OCI-LY3 (cell line): Measurements from ENCODE around the gene RGMA.

Source experiments
- H2AFZ ChIP-seq: fragments of 200-600, 300-600 bp; shearing (Covaris generic); 2 replicates; pipeline ENCODE4 v1.6.0; 2014; ENCODE audit warnings: antibody characterized with exemption, low read depth, low read length
- H3K27ac ChIP-seq: fragments of 200-600, 300-600 bp; sonication (generic); 2 replicates; pipeline ENCODE4 v1.5.1; 2014; ENCODE audit warnings: mild to moderate bottlenecking, low read length, moderate library complexity, mixed read lengths
- H3K27me3 ChIP-seq: fragments of 200-600, 300-600 bp; sonication (generic); 2 replicates; pipeline ENCODE4 v1.6.1; 2014; ENCODE audit warnings: low read depth, low read length, mixed read lengths
- H3K36me3 ChIP-seq: fragments of 200-600, 300-600 bp; sonication (generic); replicated peaks from 2 replicates; pipeline ENCODE3; 2014; ENCODE audit warnings: low read depth, low read length, mixed read lengths
- H3K4me1 ChIP-seq: fragments of 300-600, 200-600 bp; sonication (generic); 2 replicates; pipeline ENCODE4 v1.6.1; 2014; ENCODE audit warnings: low read length, mixed read lengths
- H3K4me2 ChIP-seq: fragments of 200-600, 300-600 bp; sonication (generic); 2 replicates; pipeline ENCODE4 v1.6.1; 2014; ENCODE audit warnings: low read length, mixed read lengths
- H3K4me3 ChIP-seq: fragments of 300-600, 200-600 bp; sonication (generic); 2 replicates; pipeline ENCODE4 v1.5.1; 2014; ENCODE audit warnings: antibody characterized with exemption, mild to moderate bottlenecking, low read length, moderate library complexity
- H3K79me2 ChIP-seq: fragments of 300-600, 200-600 bp; shearing (Covaris generic); 2 replicates; pipeline ENCODE4 v1.6.1; 2014; ENCODE audit warnings: mild to moderate bottlenecking, low read length, mixed read lengths
- H3K9ac ChIP-seq: fragments of 300-600, 200-600 bp; shearing (Covaris generic); 2 replicates; pipeline ENCODE4 v1.6.0; 2014; ENCODE audit warnings: mild to moderate bottlenecking, low read length, moderate library complexity
- H3K9me3 ChIP-seq: fragments of 200-600, 300-600 bp; shearing (Covaris generic); 2 replicates; pipeline ENCODE4 v1.6.1; 2014; ENCODE audit warnings: low read length, mixed read lengths; ENCODE audit not compliant: insufficient read depth
- H4K20me1 ChIP-seq: fragments of 200-600, 300-600 bp; sonication (generic); 2 replicates; pipeline ENCODE4 v1.6.1; 2016; ENCODE audit warnings: low read length, mixed read lengths; ENCODE audit not compliant: insufficient read depth
- EZH2phosphoT487 ChIP-seq: fragments of 200-600 bp; shearing (Covaris generic); IDR thresholded peaks from 2 replicates; pipeline ENCODE4 v1.6.1; 2018; ENCODE audit warnings: antibody characterized with exemption, mixed run types, low read depth
- TF ChIP-seq, protein P1 (sequence below): fragments of 200-600, 300-600 bp; sonication (generic); IDR thresholded peaks from 2 replicates; pipeline ENCODE4 v1.5.1; 2014; ENCODE audit warnings: antibody characterized with exemption, low read length, low read depth

RGMA gene

DNA sequence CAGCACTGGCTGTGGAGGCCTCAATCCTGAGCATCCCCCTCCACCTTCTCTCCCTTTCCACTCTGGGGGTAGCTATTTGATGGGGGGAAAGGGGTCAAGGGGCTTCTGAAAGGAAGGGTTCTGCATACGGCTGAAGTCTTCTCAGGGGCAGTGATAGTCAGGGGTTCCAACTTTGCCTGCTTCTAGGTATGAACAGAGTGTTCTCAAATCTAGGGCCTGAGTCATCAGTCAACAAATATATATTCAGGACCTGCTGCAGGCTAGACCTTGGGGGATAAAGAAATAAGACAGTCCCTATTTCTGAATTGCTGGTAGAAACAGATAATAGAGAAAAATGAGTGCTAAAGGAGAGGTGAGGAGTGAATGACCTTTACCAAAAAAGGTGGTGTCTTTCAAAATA lies 12.8 kb downstream of the RGMA start:
- H3K27ac ChIP-seq = no peak overlapping the region
- no peak overlapping the region for H2AFZ ChIP-seq
- no peaks in the 10 kb centered on the region for H3K36me3 ChIP-seq
- H3K9ac ChIP-seq = no peak overlapping the region
- H3K27me3 ChIP-seq = peaks cover 28% of the 10 kb centered on the region
- no peak overlapping the region for H3K4me2 ChIP-seq
- H3K4me1 ChIP-seq = no peaks in the 10 kb centered on the region
- H4K20me1 ChIP-seq = no peaks in the 10 kb centered on the region
- H3K9me3 ChIP-seq = no peaks in the 10 kb centered on the region
- H3K79me2 ChIP-seq = no peaks in the 10 kb centered on the region
- TF ChIP-seq, protein P1, sequence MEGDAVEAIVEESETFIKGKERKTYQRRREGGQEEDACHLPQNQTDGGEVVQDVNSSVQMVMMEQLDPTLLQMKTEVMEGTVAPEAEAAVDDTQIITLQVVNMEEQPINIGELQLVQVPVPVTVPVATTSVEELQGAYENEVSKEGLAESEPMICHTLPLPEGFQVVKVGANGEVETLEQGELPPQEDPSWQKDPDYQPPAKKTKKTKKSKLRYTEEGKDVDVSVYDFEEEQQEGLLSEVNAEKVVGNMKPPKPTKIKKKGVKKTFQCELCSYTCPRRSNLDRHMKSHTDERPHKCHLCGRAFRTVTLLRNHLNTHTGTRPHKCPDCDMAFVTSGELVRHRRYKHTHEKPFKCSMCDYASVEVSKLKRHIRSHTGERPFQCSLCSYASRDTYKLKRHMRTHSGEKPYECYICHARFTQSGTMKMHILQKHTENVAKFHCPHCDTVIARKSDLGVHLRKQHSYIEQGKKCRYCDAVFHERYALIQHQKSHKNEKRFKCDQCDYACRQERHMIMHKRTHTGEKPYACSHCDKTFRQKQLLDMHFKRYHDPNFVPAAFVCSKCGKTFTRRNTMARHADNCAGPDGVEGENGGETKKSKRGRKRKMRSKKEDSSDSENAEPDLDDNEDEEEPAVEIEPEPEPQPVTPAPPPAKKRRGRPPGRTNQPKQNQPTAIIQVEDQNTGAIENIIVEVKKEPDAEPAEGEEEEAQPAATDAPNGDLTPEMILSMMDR = no peak
- TF ChIP-seq EZH2phosphoT487 = no peak
- no peak overlapping the region for H3K4me3 ChIP-seq

DNA sequence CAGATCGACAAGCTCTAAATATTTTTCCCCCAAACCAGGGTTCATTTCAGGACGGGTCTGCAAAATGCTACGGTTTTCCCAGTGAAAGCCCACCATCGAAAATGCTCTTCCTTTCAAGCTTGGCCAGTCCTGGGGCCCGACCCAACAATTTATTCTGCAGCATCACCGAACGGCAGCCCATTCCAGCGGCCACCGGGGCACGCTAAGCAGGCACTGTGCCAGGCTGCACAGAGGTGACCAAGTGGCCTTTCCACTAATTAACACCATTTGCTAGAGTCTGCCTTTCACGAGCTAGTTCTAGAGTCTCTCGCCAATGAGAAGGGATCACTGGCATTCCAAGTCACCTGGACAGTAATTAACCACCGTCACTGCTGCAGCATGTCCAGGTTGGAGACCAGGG lies 14.4 kb downstream of the RGMA start:
- Histone ChIP-seq H3K9me3 (no peaks in the 10 kb centered on the region), H4K20me1 (no peaks in the 10 kb centered on the region), H3K79me2 (no peaks in the 10 kb centered on the region), H2AFZ (no peak overlapping the region), H3K27me3 (peaks cover 18% of the 10 kb centered on the region), H3K27ac (no peak overlapping the region), H3K4me3 (no peak overlapping the region), H3K36me3 (no peaks in the 10 kb centered on the region), H3K4me1 (no peaks in the 10 kb centered on the region), H3K9ac (no peak overlapping the region), H3K4me2 (no peak overlapping the region)
- no peak for TF ChIP-seq EZH2phosphoT487
- TF ChIP-seq, protein P1 = no peak

DNA sequence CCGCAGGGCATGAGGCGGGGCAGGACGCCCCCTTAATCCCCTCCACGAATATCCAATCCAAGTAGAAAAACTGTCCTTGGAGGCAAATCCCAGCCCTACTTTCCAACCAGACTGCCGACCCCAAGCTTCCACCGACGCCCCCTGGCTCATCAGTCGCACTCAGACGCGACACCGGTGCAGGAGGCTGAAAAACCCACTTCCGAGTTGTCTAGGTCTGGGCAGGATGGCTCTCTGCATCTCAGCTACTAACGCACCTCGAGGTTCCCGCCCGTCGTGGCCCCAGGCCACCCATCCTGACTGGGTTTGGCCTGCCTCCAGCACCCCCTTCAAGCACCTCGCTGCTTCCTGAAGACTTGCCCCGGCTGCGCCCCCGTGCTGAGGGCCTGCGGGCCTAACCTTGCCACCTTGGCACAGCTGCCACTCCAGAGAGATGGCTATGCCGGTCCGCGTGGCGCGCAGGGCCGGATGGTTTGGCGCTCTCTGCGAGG lies 15.5 kb downstream of the RGMA start:
- no peak overlapping the region for H3K4me3 ChIP-seq
- no peak overlapping the region for H3K4me2 ChIP-seq
- no peak for TF ChIP-seq EZH2phosphoT487
- TF ChIP-seq, protein P1 = no peak
- H3K9me3 ChIP-seq = no peaks in the 10 kb centered on the region
- H2AFZ ChIP-seq = no peak overlapping the region
- no peaks in the 10 kb centered on the region for H3K4me1 ChIP-seq
- H3K9ac ChIP-seq = no peak overlapping the region
- H3K27ac ChIP-seq = no peak overlapping the region
- no peaks in the 10 kb centered on the region for H3K36me3 ChIP-seq
- peaks cover 14% of the 10 kb centered on the region for H3K27me3 ChIP-seq
- H4K20me1 ChIP-seq = no peaks in the 10 kb centered on the region
- no peaks in the 10 kb centered on the region for H3K79me2 ChIP-seq

DNA sequence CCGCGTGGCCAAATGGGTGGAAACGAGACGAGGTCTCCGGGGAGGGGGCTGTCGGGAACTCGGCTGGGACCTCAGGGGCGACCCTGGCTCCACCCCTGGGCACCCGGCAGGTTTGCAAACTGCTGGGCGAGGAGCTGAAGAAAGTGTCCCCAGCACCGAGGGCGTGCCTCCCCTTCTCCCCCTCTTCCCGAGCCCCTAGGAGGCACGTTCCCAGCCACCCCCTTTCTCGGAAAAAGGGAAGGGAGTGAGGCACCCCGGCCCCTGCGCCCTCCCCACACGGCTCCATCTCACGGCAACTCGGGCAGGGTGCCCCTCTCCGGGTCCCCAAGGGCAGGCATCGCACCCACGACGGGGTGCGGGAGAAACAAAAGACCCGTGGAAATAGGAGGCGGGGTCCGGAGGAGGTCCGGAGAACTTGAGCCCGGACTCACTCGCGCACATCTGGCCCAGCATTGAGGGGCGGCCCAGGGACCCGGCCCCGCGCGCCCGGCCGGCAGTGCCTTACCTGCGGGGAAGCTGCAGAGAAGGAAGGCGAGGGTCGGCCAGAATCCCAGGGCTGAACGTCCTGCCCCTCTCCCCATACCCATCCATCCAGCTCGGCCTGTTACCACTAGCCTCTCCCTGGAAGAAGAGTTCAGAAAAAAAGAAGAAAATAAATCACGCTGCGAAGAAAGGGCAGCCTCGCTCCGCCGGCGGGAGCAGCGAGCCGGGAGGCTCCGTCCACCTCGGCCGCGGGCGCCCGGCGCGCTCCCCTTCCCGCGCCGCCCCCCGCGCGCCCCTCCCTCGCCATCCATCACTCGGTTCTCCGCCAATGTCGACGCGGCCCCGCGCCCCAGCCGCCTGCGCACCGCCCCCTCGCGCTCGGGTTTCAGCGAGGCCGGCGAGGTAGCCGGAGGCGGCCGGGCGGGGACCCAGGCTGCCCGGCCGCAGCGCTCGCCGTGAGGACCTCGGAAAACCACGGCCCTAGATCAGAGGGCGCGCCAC lies 16.3 kb downstream of the RGMA start:
- Histone ChIP-seq H3K4me3 (no peak overlapping the region), H3K27me3 (peaks cover 8% of the 10 kb centered on the region), H3K9me3 (no peaks in the 10 kb centered on the region), H3K9ac (no peak overlapping the region), H2AFZ (no peak overlapping the region), H4K20me1 (no peaks in the 10 kb centered on the region), H3K4me1 (no peaks in the 10 kb centered on the region), H3K36me3 (no peaks in the 10 kb centered on the region), H3K79me2 (no peaks in the 10 kb centered on the region), H3K27ac (no peak overlapping the region), H3K4me2 (no peak overlapping the region)
- TF ChIP-seq, protein P1 = no peak
- TF ChIP-seq EZH2phosphoT487 = no peak
